Posterior vena cava (tissue), 2 donors: ENCODE data around the gene P2RX7. TPM values are rescaled to one million over a fixed set of nuclear protein-coding genes. Genes with fewer than 3 reads are reported as not detected.
"Not testable (repeated sequence)": the region's sequence is repeated elsewhere in the genome, so short reads cannot be mapped to it uniquely, and the experiment has no call there.

Experiments used
- DNase-seq: peaks from one replicate; pipeline ENCODE4 v3.0.0-alpha.2; 2020; ENCODE audit warnings: low spot score
- intact Hi-C, 2 donors: fragments of 100-400 bp; cut with DNase I; formaldehyde crosslinking; loops; one replicate each; pipeline versions ENCODE4 v1.14.1 to v1.14.2; 2022 to 2023
- total RNA-seq, 2 donors: library from RNA; stranded (reverse); fragmentation: NEBNext Ultra II Directional; extraction: Animal tissue kit (Norgen Biotek cat#: 25700); gene quantifications; one replicate each; pipeline ENCODE4 v1.2.1, GENCODE V29; 2021
- donor health status: DM: yes; HTN: yes; CAD: no.
- donor health status: DM: yes; HTN: yes; CAD: no.

The P2RX7 gene
- total RNA-seq, 2 donors from 2014 or later: 4.5 to 5.0 TPM

DNA sequence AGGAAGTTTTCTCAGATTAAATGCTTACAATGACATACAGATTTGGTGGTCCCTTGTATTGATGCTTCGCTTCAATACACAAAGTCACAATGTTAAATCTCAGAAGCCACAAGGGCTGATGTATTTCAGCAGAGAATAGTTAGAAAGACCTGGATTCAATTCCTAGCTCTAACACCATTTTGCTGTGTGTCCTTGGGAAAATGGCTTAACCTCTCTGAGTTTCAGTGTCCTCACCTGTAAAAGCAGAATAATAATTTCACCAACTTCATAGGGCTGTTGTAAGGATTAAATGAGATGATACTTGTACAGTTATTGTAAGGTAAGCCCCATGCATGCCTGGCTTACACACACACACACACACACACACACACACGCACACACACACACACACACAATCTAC is 30.3 kb downstream of the P2RX7 start:
- DNase-seq: no peak
- intact Hi-C loops: no loop called here

DNA sequence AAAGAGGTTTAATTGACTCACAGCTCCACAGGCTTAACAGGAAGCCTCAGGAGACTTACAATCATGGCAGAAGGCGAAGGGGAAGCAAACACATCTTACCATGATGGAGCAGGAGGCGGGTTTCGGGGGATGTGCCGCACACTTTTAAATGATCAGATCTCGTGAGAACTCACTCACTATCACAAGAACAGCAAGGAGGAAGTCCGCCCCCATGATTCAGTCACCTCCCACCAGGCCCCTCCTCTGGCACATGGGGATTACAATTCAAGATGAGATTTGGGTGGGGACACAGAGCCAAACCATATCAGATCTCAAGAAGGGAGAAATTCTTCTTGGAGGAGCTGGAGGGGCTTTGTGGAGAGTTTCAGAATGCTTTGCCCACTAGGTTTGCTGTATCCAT is 32.2 kb downstream of the P2RX7 start:
- DNase-seq, intact Hi-C loops: not testable (repeated sequence)

DNA sequence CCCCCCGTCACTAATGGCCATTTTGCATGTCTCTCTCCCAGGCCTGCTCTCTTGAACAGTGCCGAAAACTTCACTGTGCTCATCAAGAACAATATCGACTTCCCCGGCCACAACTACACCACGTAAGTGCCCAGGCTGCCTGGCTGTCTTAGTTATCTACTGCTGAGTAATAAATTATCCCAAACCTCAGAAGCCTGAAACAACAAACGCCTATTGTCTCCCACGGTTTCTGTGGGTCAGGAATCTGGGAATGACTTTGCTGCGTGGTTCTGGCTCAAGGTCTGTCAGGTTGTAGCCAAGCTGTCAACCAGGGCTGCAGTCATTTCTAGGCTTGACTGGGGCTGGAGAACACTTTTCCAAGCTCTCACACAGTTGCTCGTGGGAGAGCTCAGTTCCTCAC is 32.6 kb downstream of the P2RX7 start:
- DNase-seq: no peak

DNA sequence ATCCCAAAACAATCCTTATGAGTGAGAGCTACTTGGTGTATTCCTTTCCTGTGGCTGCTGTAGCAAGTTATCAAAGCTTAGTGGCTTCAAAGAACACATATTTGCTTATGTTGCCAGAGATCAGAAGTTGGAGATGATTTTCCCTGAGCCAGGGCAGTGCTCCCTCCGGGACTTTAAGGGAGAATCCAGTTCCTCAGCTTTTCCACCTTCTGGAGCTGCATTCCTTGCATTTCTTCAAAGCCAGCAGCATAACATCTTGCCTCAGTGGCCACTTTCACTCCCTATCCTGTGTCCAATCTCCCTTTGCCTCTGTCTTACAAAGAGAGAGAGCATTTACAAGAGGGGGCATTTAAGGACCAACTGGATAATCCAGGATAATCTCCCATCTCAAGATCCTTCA is 33.7 kb downstream of the P2RX7 start:
- intact Hi-C loops: no loop called here
- no peak for DNase-seq

More for the DNA sequence above, 32.6 kb downstream of the P2RX7 start:
- intact Hi-C loops: no loop called here

DNA sequence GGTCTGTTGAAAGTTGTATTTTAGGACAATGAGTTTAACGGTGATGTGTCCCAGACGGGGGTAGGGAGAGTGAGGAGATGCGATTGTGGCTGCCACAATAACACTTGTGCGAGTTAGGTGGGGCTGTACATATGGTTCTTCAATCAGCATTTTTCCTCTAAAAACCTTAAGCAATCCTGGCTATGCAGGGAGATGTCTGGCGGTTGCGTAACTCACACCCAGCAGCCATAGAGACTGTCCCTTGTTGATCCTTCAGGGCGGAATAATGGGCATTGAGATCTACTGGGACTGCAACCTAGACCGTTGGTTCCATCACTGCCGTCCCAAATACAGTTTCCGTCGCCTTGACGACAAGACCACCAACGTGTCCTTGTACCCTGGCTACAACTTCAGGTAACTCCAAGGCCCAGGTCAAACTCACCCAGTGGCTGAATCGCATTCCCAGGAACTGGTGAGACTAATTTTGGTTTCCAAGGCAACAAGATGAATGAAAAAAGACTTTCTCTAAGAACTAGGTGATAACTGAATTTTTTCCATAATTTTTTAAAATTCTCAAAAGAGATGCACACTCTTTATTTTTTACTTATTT is 34.6 kb downstream of the P2RX7 start:
- DNase-seq: no peak
- intact Hi-C loops: no loop called here

DNA sequence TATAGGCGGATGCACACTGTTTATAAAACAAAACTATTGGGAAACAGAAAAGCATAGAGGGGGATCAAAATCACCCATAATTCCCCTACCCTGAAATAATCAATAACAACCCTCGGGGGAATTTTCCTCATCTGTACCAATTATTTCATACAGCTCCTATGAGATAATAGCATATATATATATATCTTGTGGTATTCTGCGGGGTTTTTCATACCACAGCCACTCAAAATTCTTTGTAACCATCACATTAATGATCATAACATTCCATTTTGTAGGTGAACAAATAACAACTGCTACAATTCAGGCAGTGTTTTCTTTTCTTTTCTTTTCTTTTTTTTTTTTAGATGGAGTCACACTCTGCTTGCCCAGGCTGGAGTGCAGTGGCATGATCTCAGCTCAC is 35.3 kb downstream of the P2RX7 start:
- intact Hi-C loops: no loop called here

DNA sequence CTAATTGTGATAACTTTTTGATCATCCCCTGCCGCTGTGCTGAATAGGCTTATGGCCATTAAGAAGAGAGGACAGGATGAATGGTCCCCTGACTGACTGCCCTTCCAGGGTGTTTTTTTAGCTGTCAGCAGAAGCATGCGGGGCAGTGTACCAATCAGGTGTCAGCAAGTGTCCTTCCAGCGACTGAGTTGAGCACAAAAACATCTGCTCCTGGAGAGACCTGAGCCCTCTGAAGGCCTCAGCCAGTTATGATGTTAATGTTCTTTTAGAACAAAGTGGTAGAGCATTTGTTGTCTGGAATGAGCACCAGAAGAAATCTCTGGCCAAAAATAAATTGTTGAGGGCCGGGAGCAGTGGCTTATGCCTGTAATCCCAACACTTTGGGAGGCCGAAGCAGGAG is 37.5 kb downstream of the P2RX7 start:
- intact Hi-C loops: no loop called here
- no peak for DNase-seq

More for the DNA sequence above, 35.3 kb downstream of the P2RX7 start:
- no peak for DNase-seq

DNA sequence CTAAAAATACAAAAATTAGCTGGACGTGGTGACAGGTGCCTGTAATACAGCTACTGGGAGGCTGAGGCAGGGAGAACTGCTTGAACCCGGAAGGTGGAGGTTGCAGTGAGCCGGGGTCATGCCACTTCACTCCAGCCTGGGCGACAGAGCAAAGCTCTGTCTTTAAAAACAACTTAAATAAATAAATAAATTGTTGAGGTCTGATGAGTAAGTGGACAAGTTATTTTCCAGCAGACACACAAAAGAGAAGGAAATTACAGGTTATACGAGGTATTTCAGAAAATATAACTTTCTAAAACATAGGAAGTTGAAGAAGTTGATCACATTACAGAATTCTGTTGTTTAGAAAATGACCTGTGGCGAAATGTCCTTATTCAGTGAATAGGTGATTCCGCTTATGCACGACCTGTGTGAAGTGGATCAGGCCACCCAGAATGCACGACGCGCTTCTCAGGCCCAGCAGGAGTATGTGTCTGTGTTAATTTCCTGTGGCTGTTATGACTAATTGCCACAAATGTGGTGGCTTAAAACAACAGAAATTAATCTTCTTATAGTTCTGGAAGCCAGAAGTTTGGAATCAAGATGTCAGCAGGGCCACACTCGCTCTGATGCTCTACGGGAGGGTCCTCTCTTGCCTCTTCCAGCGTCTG is 38.1 kb downstream of the P2RX7 start:
- no peak for DNase-seq
- intact Hi-C loops: no loop called here

DNA sequence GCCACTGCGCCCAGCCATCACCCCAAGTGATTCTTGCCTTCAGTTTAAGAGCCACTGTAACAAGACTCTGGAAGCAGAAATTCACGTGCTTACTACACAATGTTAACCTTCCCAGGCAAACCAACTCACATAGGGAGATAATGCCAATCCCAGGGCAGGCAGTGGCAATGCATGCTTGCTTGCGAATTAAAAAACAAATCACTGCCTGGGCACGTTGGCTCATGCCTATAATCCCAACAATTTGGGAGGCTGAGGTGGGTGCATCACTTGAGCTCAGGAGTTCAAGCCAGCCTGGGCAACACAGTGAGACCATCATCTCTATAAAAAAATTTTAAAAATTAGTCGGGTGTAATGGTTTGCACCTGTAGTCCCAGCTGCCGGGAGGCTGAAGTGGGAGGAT is 39.5 kb downstream of the P2RX7 start:
- intact Hi-C loops: no loop called here
- no peak for DNase-seq

DNA sequence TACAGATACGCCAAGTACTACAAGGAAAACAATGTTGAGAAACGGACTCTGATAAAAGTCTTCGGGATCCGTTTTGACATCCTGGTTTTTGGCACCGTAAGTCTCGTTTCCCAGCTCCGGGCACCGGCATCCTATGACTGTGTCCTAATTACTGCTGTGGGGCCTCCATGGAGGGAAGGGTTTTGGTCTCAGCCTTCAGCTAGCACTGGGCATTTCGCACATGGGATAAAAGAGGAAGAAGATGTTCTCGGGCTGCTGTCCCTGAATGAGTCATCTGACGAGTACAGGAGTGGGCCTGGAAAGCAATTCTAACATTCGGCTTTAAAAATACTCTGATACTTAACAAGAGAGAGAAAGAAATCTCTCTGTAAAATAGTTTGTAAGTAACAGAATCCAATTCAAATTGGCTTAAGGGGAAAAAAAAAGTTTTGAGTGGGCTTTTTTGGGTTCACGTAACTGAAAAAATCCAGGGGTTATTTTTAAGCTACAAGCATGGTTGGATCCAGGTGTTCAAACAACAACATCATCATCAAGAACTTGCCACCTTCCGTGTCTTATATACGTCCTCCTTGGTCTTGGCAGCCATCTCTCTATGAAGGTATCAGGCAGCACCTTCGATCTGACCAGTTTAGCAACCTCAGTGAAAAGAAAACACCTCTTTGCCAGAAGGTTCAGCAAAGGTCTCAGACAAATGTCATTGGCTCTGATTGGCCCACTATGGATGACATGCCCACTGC is 42.9 kb downstream of the P2RX7 start:
- intact Hi-C loops: no loop called here

DNA sequence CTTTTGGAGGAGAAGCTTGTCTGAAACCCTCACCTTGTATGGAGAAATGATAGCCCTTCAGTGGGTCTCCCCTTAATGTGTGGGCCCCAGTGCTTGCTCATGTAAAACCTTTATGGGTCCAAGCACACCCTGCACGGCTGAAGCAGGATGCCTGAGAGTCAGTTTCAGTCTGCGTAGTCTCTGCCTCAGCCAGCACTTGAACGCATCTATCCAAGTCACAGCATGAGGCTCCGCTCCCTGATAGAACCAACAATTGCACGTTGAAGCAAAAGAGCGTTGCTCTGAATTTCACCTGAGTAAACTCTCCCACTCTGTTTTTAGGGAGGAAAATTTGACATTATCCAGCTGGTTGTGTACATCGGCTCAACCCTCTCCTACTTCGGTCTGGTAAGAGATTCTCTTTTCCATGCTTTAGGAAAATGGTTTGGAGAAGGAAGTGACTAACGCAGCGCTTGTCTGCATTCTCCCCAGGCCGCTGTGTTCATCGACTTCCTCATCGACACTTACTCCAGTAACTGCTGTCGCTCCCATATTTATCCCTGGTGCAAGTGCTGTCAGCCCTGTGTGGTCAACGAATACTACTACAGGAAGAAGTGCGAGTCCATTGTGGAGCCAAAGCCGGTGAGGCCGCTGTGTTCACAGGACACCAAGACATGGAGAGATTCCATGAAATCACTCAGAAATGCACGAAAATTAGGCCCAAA is 44.3 kb downstream of the P2RX7 start:
- DNase-seq: no peak
- intact Hi-C loops: no loop called here

More for the DNA sequence above, 42.9 kb downstream of the P2RX7 start:
- DNase-seq: peak; percentile 81

DNA sequence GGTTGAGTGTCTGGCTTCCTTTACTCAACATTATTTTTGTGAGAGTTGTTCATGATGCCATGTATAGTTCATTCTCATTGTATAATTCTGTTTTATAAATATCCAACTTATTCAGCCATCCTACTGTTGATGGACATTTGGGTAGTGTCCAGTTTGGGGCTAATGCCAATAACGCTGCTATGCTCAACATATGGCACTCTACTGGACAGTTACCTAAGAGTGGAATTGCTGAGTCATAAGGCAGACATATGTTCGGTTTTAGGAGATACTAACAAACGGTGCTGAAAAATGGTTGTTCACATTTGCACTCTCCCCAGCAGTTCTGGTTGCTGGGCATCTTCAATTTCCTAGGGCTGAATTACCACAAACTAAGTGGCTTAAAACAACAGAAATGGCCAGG is 48.5 kb downstream of the P2RX7 start:
- intact Hi-C loops: no loop called here
- DNase-seq: no peak

DNA sequence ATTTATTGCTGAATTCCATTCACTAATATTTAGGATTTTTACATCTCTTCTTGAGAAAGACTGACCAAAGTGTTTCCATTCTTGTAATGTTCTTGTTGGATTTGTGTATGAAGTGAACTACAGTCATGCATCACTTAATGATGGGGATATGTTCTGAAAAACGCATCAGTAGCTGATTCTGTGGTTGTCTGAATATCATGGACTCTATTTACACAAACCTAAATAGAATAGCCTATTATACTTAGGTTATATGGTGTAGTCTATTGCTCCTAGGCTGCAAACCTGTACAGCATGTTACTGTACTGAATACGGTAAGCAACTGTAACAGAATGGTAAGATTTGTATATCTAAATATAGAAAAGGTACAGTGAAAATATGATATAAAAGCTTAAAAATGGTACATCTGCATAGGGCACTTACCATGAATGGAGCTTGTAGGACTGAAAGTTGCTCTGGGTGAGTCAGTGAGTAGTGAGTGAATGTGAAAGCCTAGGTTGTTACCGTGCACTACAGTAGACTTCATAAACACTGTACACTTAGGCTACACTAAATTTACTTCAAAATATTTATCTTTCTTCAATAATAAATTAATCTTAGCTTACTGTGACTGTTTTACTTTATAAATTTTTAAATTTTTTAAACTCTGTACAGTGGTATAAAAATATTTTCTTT is 49.7 kb downstream of the P2RX7 start:
- no peak for DNase-seq
- intact Hi-C loops: no loop called here

DNA sequence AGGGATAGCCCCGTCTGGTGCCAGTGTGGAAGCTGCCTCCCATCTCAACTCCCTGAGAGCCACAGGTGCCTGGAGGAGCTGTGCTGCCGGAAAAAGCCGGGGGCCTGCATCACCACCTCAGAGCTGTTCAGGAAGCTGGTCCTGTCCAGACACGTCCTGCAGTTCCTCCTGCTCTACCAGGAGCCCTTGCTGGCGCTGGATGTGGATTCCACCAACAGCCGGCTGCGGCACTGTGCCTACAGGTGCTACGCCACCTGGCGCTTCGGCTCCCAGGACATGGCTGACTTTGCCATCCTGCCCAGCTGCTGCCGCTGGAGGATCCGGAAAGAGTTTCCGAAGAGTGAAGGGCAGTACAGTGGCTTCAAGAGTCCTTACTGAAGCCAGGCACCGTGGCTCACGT is 51.7 kb downstream of the P2RX7 start:
- DNase-seq: no peak
- intact Hi-C loops: no loop called here

DNA sequence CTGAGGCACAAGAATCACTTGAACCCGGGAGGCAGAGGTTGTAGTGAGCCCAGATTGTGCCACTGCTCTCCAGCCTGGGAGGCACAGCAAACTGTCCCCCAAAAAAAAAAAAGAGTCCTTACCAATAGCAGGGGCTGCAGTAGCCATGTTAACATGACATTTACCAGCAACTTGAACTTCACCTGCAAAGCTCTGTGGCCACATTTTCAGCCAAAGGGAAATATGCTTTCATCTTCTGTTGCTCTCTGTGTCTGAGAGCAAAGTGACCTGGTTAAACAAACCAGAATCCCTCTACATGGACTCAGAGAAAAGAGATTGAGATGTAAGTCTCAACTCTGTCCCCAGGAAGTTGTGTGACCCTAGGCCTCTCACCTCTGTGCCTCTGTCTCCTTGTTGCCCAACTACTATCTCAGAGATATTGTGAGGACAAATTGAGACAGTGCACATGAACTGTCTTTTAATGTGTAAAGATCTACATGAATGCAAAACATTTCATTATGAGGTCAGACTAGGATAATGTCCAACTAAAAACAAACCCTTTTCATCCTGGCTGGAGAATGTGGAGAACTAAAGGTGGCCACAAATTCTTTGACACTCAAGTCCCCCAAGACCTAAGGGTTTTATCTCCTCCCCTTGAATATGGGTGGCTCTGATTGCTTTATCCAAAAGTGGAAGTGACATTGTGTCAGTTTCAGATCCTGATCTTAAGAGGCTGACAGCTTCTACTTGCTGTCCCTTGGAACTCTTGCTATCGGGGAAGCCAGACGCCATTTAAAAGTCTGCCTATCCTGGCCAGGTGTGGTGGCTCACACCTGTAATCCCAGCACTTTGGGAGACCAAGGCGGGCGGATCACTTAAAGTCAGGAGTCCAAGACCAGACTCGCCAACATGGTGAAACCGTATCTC is 52.6 kb downstream of the P2RX7 start:
- DNase-seq: no peak
- intact Hi-C loops: no loop called here

DNA sequence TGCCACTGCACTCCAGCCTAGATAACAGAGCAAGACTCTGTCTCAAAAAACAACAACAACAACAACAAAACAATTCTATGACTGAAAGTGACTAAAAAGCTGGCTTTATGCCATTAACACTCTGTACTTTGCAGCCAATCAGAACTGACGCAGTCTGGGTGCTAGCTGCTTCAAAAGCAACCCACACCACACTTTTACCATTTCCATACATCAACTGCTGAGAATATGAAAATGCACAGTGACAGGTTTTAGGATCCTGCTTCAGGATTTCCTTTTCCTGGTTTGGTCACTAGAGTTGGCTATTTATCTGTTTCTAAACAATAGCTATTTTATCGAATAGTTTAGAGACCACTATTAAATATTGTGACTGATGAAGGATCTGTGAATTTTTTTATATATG is 54.1 kb downstream of the P2RX7 start:
- DNase-seq: no peak
- intact Hi-C loops: no loop called here

DNA sequence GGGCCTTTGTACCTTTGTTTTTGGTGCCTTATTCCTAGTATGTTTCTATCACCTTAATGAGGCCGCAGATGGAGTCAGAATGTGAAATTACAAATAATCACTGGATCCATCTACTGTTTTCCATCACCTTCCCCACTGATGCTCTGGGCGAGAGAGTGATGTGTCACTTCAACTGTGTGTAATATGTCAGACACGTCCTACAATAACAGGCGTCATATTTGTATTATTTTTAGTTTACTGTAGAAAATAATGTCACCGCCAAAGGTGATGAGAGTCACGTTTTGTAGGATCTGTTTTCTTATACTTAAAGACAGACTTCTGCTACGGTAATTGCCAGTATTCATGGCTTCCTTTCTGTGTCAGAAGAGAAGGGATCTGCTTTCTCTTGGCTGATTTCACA is 54.8 kb downstream of the P2RX7 start:
- intact Hi-C loops: no loop called here
- no peak for DNase-seq

DNA sequence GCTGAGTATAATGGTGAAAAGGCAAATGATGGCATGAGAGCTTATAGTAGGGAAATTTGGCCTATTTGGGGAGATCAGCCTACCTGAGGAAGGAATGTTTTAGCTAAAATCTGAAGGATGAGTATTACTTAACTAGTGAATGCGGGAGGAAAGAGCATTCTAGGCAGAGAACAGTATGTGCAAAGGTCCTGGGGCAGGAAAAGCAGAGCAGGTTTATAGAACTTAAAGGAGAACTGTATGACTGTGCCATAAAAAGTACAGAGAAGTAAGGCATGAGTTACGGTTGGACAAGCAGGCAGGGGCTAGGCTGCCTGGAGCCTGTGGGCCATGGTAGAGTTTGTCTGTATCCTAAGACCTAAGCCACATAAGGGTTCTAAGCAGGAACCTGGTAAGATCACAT is 55.6 kb downstream of the P2RX7 start:
- no peak for DNase-seq
- intact Hi-C loops: no loop called here

DNA sequence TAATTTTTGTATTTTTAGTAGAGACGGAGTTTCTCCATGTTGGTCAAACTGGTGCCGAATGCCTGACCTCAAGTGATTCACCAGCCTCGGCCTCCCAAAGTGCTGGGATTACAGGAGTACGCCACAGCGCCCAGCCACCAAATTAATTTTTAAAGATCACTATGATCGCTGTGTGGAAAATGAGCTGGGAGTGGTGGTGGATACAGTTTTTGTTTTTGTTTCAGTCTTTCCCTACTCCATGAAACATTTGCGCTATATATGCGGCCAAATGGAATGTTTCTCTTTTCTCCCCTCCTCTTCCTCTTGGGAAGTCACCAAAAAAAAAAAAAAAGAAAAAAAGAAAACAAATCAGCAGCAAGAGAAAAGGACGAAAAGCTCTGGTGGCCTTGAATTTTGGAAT is 56.5 kb downstream of the P2RX7 start:
- DNase-seq: no peak
- intact Hi-C loops: no loop called here
